Hair follicle dermal papilla cell (primary cell): Measurements from ENCODE around the gene PNPO. TPM values are rescaled to one million over a fixed set of nuclear protein-coding genes. Genes with fewer than 3 reads are reported as not detected.

Source experiments
- total RNA-seq: library from RNA; depleted of rRNA; stranded (reverse); fragments of >200 nt; gene quantifications from 2 replicates; pipeline ENCODE4 v1.2.3, GENCODE V29; 2012

Gene PNPO
- 40.6 and 49.8 TPM in 2 replicates for total RNA-seq

GRCh38 chr17:47941246-47942095 is at the start of gene PNPO:
Gene PNPO (plus strand): TSS chr17:47941571. CDS start chr17:47941676, 105 bp downstream.

GRCh38 chr17:47895856-47896671 is 45.3 kb upstream of the PNPO start, which contains the start of gene SP2:
Gene SP2 (plus strand): TSS chr17:47896236. CDS start chr17:47896287, 51 bp downstream.

GRCh38 chr17:47957591-47958490 is 16.5 kb downstream of the PNPO start, which contains the start of gene PRR15L:
Gene PRR15L (minus strand): TSS chr17:47957883. CDS start chr17:47953234, 4,649 bp downstream.

GRCh38 chr17:47970725-47971499 is 29.5 kb downstream of the PNPO start, which contains the start of gene CDK5RAP3:
Gene CDK5RAP3 (plus strand): TSS chr17:47971113. CDS start chr17:47971147, 34 bp downstream.

Other genes with a start within 250 kb of the PNPO start
- gene TBKBP1, start 247.4 kb upstream of the PNPO start, total RNA-seq, result 13.8 and 19.1 TPM in 2 replicates
- gene TBX21, start 208.3 kb upstream of the PNPO start, total RNA-seq, result not detected in 2 replicates
- gene OSBPL7, start 119.8 kb upstream of the PNPO start, total RNA-seq, result 6.8 and 10.4 TPM in 2 replicates
- gene MRPL10, start 110.0 kb upstream of the PNPO start, total RNA-seq, result 26.1 and 33.0 TPM in 2 replicates
- gene LRRC46, start 109.9 kb upstream of the PNPO start, total RNA-seq, result under 0.01 TPM in 1 of 2 replicates, not detected in the other
- 28.1 and 50.5 TPM in 2 replicates for gene SCRN2, start 100.3 kb upstream of the PNPO start, total RNA-seq
- 0.12 and 0.16 TPM in 2 replicates for gene SP6, start 90.4 kb upstream of the PNPO start, total RNA-seq
- gene SP2, start 45.3 kb upstream of the PNPO start, total RNA-seq, result 2.8 and 3.3 TPM in 2 replicates
- not detected in 2 replicates for gene PRR15L, start 16.3 kb downstream of the PNPO start, total RNA-seq
- 64.2 and 67.0 TPM in 2 replicates for gene CDK5RAP3, start 29.5 kb downstream of the PNPO start, total RNA-seq
- gene COPZ2, start 96.2 kb downstream of the PNPO start, total RNA-seq, result 64.1 and 95.6 TPM in 2 replicates
- gene NFE2L1, start 106.8 kb downstream of the PNPO start, total RNA-seq, result 143 and 150 TPM in 2 replicates
- gene CBX1, start 159.9 kb downstream of the PNPO start, total RNA-seq, result 23.4 and 27.7 TPM in 2 replicates
- gene SNX11, start 166.2 kb downstream of the PNPO start, total RNA-seq, result 13.0 and 16.2 TPM in 2 replicates